PC-3 (cell line): ENCODE measurements around the gene PSORS1C1.

Source experiments
- EZH2 ChIP-seq: fragments of 300-600 bp; sonication (generic); IDR thresholded peaks from one replicate; pipeline ENCODE4 v1.6.1; 2017; ENCODE audit warnings: antibody characterized with exemption, mild to moderate bottlenecking, low read length; ENCODE audit not compliant: unreplicated experiment
- TF ChIP-seq, protein P1 (sequence below): fragments of 300-600 bp; sonication (generic); conservative IDR thresholded peaks from 2 replicates; pipeline ENCODE4 v1.5.1; 2017; ENCODE audit warnings: antibody characterized with exemption, low read depth, mild to moderate bottlenecking, low read length

DNA sequence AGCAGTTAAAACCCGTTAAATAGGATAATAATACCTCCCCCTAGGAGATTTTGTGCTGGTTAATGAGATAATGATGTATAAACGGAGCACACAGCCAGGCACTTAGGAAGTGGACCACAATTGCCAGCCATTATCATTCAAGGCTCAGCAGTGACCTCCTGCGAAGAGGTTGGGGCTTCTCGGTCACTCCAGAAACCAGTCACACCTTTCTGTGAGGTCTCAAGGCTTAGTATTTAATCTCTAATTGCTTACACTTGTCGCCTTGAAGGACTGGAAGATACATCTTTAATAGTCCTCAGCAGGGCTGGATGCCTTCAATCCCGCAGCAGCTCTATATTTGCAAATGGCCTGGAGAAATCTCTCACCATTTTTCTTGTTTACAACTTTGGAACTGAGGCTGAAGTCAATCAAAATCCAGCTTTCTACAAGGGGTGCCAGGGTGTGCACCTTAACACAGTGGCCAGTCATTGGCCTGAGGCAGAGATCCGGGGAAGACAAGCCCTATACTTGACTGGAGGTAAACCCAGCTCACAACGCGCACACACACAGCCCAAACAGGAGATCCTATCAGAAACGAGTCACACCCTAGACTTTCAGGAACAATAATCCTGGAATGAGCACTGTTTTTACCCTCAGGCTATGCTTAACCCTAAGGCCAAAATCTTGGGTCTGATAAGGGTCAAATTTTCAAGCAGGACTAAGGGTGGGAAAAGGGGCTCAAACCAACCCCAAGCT, 54.7 kb downstream of the PSORS1C1 start:
- TF ChIP-seq, protein P1, sequence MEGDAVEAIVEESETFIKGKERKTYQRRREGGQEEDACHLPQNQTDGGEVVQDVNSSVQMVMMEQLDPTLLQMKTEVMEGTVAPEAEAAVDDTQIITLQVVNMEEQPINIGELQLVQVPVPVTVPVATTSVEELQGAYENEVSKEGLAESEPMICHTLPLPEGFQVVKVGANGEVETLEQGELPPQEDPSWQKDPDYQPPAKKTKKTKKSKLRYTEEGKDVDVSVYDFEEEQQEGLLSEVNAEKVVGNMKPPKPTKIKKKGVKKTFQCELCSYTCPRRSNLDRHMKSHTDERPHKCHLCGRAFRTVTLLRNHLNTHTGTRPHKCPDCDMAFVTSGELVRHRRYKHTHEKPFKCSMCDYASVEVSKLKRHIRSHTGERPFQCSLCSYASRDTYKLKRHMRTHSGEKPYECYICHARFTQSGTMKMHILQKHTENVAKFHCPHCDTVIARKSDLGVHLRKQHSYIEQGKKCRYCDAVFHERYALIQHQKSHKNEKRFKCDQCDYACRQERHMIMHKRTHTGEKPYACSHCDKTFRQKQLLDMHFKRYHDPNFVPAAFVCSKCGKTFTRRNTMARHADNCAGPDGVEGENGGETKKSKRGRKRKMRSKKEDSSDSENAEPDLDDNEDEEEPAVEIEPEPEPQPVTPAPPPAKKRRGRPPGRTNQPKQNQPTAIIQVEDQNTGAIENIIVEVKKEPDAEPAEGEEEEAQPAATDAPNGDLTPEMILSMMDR: no peak
- no peak for TF ChIP-seq EZH2
